Sigmoid colon (tissue), 4 donors: ENCODE results near the gene CATSPER2.
"Not testable (repeated sequence)": the region's sequence is repeated elsewhere in the genome, so short reads cannot be mapped to it uniquely, and the experiment has no call there.

Source experiments
- POLR2A ChIP-seq, 2 donors: fragments of 450-650 bp; IDR thresholded peaks; one replicate each; pipeline ENCODE4 v1.6.1; 2016; ENCODE audit warnings: antibody characterized with exemption in 2 of 2, mild to moderate bottlenecking in 2 of 2, moderate library complexity in 2 of 2
- POLR2AphosphoS5 ChIP-seq, 4 donors: sonication (generic); formaldehyde crosslinking; IDR thresholded peaks; one replicate each; pipeline ENCODE4 v1.6.1; 2017; ENCODE audit warnings: antibody characterized with exemption in 4 of 4
- TF ChIP-seq, protein P1 (sequence below), 4 experiments: fragments of 450-650 bp in 3 of 4; fragments of 200-600 bp in 1 of 4; IDR thresholded peaks; one replicate each; pipeline ENCODE4 v1.5.1; 2016 to 2019; ENCODE audit warnings: antibody characterized with exemption in 4 of 4, mild to moderate bottlenecking in 3 of 4, moderate library complexity in 2 of 4

DNA sequence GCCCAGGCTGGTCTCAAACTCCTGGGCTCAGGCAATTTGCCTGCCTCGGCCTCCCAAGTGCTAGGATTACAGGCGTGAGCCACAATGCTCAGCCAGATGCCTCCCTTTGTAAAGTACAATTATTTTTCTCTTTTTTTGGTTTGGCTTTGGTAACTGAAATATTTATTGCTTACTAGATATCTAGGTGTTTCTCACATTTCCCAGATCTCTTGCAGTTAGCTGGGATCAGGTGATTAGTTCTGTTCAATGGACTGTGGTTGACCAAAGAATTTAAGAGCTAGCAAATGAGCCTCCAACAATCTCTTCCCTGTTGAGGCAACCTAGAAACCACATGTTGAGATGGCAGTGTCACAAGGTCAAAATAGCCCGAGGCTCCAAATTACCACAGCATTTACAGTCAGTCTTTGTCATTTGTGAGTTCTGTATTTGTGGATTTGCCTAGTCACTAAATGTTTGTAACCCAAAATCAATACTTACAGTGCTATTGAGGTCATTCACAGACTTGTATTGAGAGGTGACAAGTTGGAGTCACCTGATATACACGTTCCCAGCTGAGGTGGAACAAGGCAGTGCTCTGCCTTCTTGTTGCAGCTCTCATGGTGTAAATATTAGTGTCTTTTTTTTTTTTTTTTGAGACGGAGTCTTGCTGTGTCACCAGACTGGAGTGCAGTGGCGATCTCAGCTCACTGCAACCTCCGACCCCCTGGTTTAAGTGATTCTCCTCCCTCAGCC, 26.4 kb downstream of the CATSPER2 start:
- TF ChIP-seq, protein P1, sequence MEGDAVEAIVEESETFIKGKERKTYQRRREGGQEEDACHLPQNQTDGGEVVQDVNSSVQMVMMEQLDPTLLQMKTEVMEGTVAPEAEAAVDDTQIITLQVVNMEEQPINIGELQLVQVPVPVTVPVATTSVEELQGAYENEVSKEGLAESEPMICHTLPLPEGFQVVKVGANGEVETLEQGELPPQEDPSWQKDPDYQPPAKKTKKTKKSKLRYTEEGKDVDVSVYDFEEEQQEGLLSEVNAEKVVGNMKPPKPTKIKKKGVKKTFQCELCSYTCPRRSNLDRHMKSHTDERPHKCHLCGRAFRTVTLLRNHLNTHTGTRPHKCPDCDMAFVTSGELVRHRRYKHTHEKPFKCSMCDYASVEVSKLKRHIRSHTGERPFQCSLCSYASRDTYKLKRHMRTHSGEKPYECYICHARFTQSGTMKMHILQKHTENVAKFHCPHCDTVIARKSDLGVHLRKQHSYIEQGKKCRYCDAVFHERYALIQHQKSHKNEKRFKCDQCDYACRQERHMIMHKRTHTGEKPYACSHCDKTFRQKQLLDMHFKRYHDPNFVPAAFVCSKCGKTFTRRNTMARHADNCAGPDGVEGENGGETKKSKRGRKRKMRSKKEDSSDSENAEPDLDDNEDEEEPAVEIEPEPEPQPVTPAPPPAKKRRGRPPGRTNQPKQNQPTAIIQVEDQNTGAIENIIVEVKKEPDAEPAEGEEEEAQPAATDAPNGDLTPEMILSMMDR (IDR thresholded peaks at IDR 0.05): not testable (repeated sequence)
- not testable (repeated sequence) for TF ChIP-seq POLR2AphosphoS5, POLR2A (IDR thresholded peaks at IDR 0.05)
